SH-SY5Y (cell line): ENCODE results near the gene PGD.

Source experiments
- GATA2 ChIP-seq: IDR thresholded peaks from 2 replicates; pipeline ENCODE4 v1.6.1; 2011; ENCODE audit warnings: mild to moderate bottlenecking, low read depth, low read length
- GATA3 ChIP-seq: IDR thresholded peaks from 2 replicates; pipeline ENCODE4 v1.6.1; 2011; ENCODE audit warnings: low read depth, mild to moderate bottlenecking, low read length, moderate library complexity

PGD gene

GRCh38 chr1:10446790-10447422 is 48.0 kb downstream of the PGD start:
- TF ChIP-seq GATA3, result no peak
- TF ChIP-seq GATA2, result no peak

GRCh38 chr1:10449751-10450150 is 50.9 kb downstream of the PGD start, which contains the start of gene CORT:
CORT (plus strand) TSS chr1:10450031; CDS start chr1:10450224, 193 bp downstream.
- TF ChIP-seq GATA3, result no peak

- no peak for TF ChIP-seq GATA2
- TF ChIP-seq GATA3, result no peak
Observed at GRCh38 chr1:10450156-10450814, 51.4 kb downstream of the PGD start.

GRCh38 chr1:10450836-10451235 is 52.0 kb downstream of the PGD start:
- no peak for TF ChIP-seq GATA2
- no peak for TF ChIP-seq GATA3

GRCh38 chr1:10451287-10451686 is 52.4 kb downstream of the PGD start:
- TF ChIP-seq GATA3 (no peak), GATA2 (no peak)

- TF ChIP-seq GATA3 (no peak), GATA2 (no peak)
Observed at GRCh38 chr1:10456048-10456447, 57.2 kb downstream of the PGD start.

- TF ChIP-seq GATA3 (no peak), GATA2 (no peak)
Observed at GRCh38 chr1:10456661-10457060, 57.8 kb downstream of the PGD start.

- TF ChIP-seq GATA3 (no peak), GATA2 (no peak)
Observed at GRCh38 chr1:10457875-10458274, 59.0 kb downstream of the PGD start.

- no peak for TF ChIP-seq GATA3
- TF ChIP-seq GATA2, result no peak
Observed at GRCh38 chr1:10459184-10459583, 60.3 kb downstream of the PGD start.

- no peak for TF ChIP-seq GATA2
- no peak for TF ChIP-seq GATA3
Observed at GRCh38 chr1:10467078-10467477, 68.2 kb downstream of the PGD start.

- TF ChIP-seq GATA2, result no peak
- TF ChIP-seq GATA3, result no peak
Observed at GRCh38 chr1:10470043-10470442, 71.2 kb downstream of the PGD start.
